ENCODE measurements around the gene C1orf35. TPM values are rescaled to one million over a fixed set of nuclear protein-coding genes. Genes with fewer than 3 reads are reported as not detected.

C1orf35 gene
- polyA plus RNA-seq, 1 experiment = 6.2 TPM

DNA sequence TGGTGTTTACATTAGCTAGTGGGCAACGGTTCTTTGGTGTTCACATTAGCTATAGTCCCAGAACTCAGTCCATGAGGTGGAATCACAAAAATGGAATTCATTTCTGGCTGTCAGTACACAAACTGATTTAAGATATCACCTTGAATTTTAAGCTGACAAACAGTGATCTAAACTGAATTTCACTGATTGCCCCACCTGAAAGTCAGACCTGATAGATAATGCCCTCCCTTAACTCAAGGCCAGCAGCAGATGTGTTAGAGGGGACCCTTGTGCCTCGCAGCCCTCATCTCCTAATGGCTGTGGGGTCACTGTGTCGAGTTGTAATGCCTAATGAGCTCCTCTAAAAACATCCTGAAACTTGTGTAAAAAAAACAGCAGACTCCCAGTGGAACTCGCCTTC lies 12.0 kb downstream of the C1orf35 start:
- POLR2A ChIA-PET = no interaction called here
- Histone ChIP-seq H3K4me3 (ENCODE audit: low read depth, low read length) (no peak overlapping the region), H3K36me3 (ENCODE audit: control insufficient read depth, insufficient read depth, low read length) (peaks cover 23% of the 10 kb centered on the region), H3K27me3 (ENCODE audit: control insufficient read depth, insufficient read depth, low read length) (no peaks in the 10 kb centered on the region)
- no peak for DNase-seq (ENCODE audit: low read depth)
- no peak for TF ChIP-seq CTCF (IDR thresholded peaks at IDR 0.05; ENCODE audit: insufficient read depth, low read depth, low read length)
- CTCF ChIA-PET = interaction anchor here (1.2 to 1.7 kb wide), 3 partner anchors 15 to 329 kb away, joined by 3 to 5 read pairs (median 4); partner anchors contain the start of gene MRPL55

DNA sequence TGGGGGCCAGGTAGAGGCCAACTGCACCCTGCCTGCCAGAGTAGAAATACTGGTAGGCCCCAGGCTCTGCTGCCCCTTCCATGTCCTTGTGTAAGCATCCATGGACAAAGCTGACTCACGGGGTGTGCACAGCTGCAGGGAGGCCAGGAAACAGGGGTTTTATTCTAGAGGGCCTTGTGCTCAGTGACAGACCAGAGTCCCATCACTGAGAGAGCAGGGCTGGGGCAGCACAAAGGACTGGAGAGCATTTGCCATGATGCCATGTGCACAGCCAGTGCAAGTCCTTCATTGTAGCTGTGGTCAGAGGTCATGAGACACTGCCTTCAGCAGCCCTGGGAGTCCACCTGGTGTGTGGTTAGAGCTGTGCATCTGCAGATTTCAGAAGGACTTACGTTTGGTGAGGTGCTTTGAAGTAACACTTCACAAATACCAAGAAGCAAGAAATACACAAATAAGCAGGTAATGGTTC lies 12.5 kb downstream of the C1orf35 start:
- Histone ChIP-seq H3K27me3 (ENCODE audit: control insufficient read depth, insufficient read depth, low read length) (no peaks in the 10 kb centered on the region), H3K4me3 (ENCODE audit: low read depth, low read length) (no peak overlapping the region), H3K36me3 (ENCODE audit: control insufficient read depth, insufficient read depth, low read length) (peaks cover 23% of the 10 kb centered on the region)
- ChIA-PET CTCF (interaction anchor here (0.7 to 1.7 kb wide), 4 partner anchors 15 to 328 kb away, joined by 3 to 5 read pairs (median 4); partner anchors contain the start of gene MRPL55), POLR2A (no interaction called here)
- TF ChIP-seq CTCF (IDR thresholded peaks at IDR 0.05; ENCODE audit: insufficient read depth, low read depth, low read length) = no peak
- DNase-seq (ENCODE audit: low read depth) = no peak

GRCh38 chr1:228089519-228090380 lies 13.4 kb downstream of the C1orf35 start:
- H3K27me3 ChIP-seq (ENCODE audit: control insufficient read depth, insufficient read depth, low read length) = no peaks in the 10 kb centered on the region
- ChIA-PET POLR2A (interaction anchor here (0.5 kb wide), 1 partner anchor 304 kb away, joined by 3 read pairs; no protein-coding TSS in a partner anchor), CTCF (interaction anchor here (0.7 to 1.7 kb wide), 4 partner anchors 16 to 328 kb away, joined by 3 to 5 read pairs (median 4); partner anchors contain the start of gene MRPL55)
- no peak for TF ChIP-seq CTCF (IDR thresholded peaks at IDR 0.05; ENCODE audit: insufficient read depth, low read depth, low read length)
- no peak overlapping the region for H3K4me3 ChIP-seq (ENCODE audit: low read depth, low read length)
- DNase-seq (ENCODE audit: low read depth) = no peak
- peaks cover 23% of the 10 kb centered on the region for H3K36me3 ChIP-seq (ENCODE audit: control insufficient read depth, insufficient read depth, low read length)

DNA sequence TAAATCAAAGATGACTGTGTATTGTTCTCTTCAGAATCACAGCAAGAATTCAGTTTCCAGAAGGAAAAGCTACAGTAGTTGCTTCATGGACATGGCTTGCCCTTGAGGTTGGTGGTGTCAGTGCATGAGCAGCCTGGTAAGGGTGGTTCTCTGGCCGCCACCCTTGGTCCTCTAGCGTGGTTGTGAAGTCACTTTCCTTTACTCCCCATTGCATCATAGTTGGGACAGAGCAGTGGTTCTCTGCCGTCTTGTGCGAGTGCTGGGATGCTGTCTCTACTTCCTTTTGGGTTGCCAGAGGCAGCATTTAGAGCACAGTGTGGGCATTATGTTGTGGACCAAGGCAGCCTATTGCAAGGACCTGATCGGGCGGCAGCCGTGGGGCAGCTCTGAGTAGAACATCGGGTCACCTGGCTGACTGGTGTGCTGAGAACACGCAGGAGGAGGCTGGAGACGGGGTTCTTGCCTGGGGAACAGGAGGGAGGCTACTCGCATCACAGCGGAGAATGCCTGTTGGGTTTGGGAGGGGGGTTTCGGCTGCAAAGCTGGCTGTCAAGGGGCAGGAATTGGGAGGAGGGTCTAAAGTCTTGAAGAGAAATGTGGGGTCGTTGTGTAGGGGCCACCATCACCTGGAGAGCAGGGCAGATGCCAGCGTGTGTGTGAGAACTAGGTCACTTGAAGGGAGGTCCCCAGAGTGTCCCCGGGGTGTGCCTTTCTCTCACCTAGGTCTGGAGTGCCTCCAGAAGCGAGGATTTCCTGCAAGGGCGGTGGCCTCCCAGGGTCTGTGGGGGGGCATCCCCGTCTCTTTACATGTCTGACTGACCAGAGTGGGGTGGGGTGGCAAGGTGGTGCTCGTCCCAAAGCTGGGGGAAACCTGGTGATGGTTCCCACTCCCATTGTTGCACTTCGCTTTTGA lies 14.3 kb downstream of the C1orf35 start:
- ChIA-PET CTCF (no interaction called here), POLR2A (no interaction called here)
- Histone ChIP-seq H3K4me3 (ENCODE audit: low read depth, low read length) (no peak overlapping the region), H3K36me3 (ENCODE audit: control insufficient read depth, insufficient read depth, low read length) (peaks cover 22% of the 10 kb centered on the region), H3K27me3 (ENCODE audit: control insufficient read depth, insufficient read depth, low read length) (no peaks in the 10 kb centered on the region)
- no peak for DNase-seq (ENCODE audit: low read depth)
- no peak for TF ChIP-seq CTCF (IDR thresholded peaks at IDR 0.05; ENCODE audit: insufficient read depth, low read depth, low read length)

Measured in BJ (cell line).